BJ (cell line): ENCODE data around the gene ST6GAL1. TPM values are rescaled to one million over a fixed set of nuclear protein-coding genes. Genes with fewer than 3 reads are reported as not detected.
"Not testable (repeated sequence)": the region's sequence is repeated elsewhere in the genome, so short reads cannot be mapped to it uniquely, and the experiment has no call there.

Experiments used
- CTCF ChIA-PET: fragments of 350-600 bp; formaldehyde crosslinking; extraction: SDS; loops from one replicate; lab custom pipeline; 2021; ENCODE audit warnings: antibody characterized with exemption, inconsistent platforms; lab: Yijun Ruan, JAX
- POLR2A ChIA-PET: fragments of 300-600 bp; sonication (Branson Sonifier 250); formaldehyde crosslinking; extraction: SDS; loops from one replicate; lab custom pipeline; 2021; ENCODE audit warnings: antibody characterized with exemption; lab: Charles Lee
- DNase-seq: peaks from one replicate; pipeline ENCODE4 v3.0.0-alpha.2; 2011; ENCODE audit warnings: low read depth
- H3K27me3 ChIP-seq: 2 replicates; pipeline ENCODE4 v1.6.0; 2011; ENCODE audit warnings: low read length; ENCODE audit not compliant: control insufficient read depth, insufficient read depth
- H3K36me3 ChIP-seq: 2 replicates; pipeline ENCODE4 v1.5.1; 2011; ENCODE audit warnings: low read length; ENCODE audit not compliant: control insufficient read depth, insufficient read depth
- H3K4me3 ChIP-seq: 2 replicates; pipeline ENCODE4 v1.5.1; 2011; ENCODE audit warnings: low read depth, mild to moderate bottlenecking, control low read depth, low read length
- CTCF ChIP-seq: IDR thresholded peaks from 2 replicates; pipeline ENCODE4 v1.5.1; 2011; ENCODE audit warnings: low read depth, mild to moderate bottlenecking, control low read depth, inconsistent platforms, low read length, moderate library complexity; ENCODE audit not compliant: insufficient read depth
- polyA plus RNA-seq: library from polyadenylated mRNA; depleted of rRNA; stranded (reverse); fragments of >200 nt; gene quantifications from 2 replicates; pipeline ENCODE4 v1.2.3, GENCODE V29; 2011

The ST6GAL1 gene
- polyA plus RNA-seq, 1 experiment = 1.5 TPM

- H3K4me3 ChIP-seq = no peak overlapping the region
- H3K27me3 ChIP-seq = no peaks in the 10 kb centered on the region; the same call in 1 of the 2 replicates
- DNase-seq = no peak
- TF ChIP-seq CTCF = no peak
- ChIA-PET POLR2A (no interaction called here), CTCF (interaction anchor here (1.0 to 1.2 kb wide), 2 partner anchors 10 to 64 kb away, joined by 3 read pairs; no protein-coding TSS in a partner anchor)
- no peaks in the 10 kb centered on the region for H3K36me3 ChIP-seq
Measured at GRCh38 chr3:187049462-187050101, 119.3 kb downstream of the ST6GAL1 start.

- Histone ChIP-seq H3K4me3 (no peak overlapping the region), H3K27me3 (no peaks in the 10 kb centered on the region; the same call in 1 of the 2 replicates), H3K36me3 (no peaks in the 10 kb centered on the region)
- CTCF ChIA-PET = interaction anchor here (1.2 kb wide), 1 partner anchor 63 kb away, joined by 3 read pairs; no protein-coding TSS in a partner anchor
- no peak for DNase-seq
- POLR2A ChIA-PET = no interaction called here
- TF ChIP-seq CTCF = no peak
Measured at GRCh38 chr3:187051066-187051465, 120.7 kb downstream of the ST6GAL1 start.

- Histone ChIP-seq H3K27me3 (no peaks in the 10 kb centered on the region; the same call in 1 of the 2 replicates), H3K36me3 (no peaks in the 10 kb centered on the region), H3K4me3 (no peak overlapping the region)
- DNase-seq = no peak
- ChIA-PET POLR2A (no interaction called here), CTCF (no interaction called here)
- no peak for TF ChIP-seq CTCF
Measured at GRCh38 chr3:187051724-187052366, 121.5 kb downstream of the ST6GAL1 start.

- H3K4me3 ChIP-seq, CTCF ChIA-PET, H3K36me3 ChIP-seq, POLR2A ChIA-PET, DNase-seq, H3K27me3 ChIP-seq: not testable (repeated sequence)
Measured at GRCh38 chr3:187052427-187052826, 122.1 kb downstream of the ST6GAL1 start.

- H3K4me3 ChIP-seq, H3K27me3 ChIP-seq, H3K36me3 ChIP-seq, DNase-seq, POLR2A ChIA-PET, CTCF ChIA-PET: not testable (repeated sequence)
Measured at GRCh38 chr3:187054433-187054832, 124.1 kb downstream of the ST6GAL1 start.

GRCh38 chr3:187057803-187058202 lies 127.5 kb downstream of the ST6GAL1 start:
- H3K27me3 ChIP-seq, H3K4me3 ChIP-seq, DNase-seq, CTCF ChIA-PET, H3K36me3 ChIP-seq: not testable (repeated sequence)
- POLR2A ChIA-PET = interaction anchor here (0.6 kb wide), 1 partner anchor 13 kb away, joined by 3 read pairs; no protein-coding TSS in a partner anchor
